Activated CD4-positive, CD25-positive, alpha-beta regulatory T cell treated with anti-CD3 and anti-CD28 coated beads, Interleukin-2, amount 50 U/mL, for 16 hours (primary cell): ENCODE results near the gene NLRC5.
"Not testable (repeated sequence)": the region's sequence is repeated elsewhere in the genome, so short reads cannot be mapped to it uniquely, and the experiment has no call there.

ENCODE experiments used
- DNase-seq: peaks from one replicate; pipeline ENCODE4 v3.0.0-alpha.2; 2020; ENCODE audit warnings: low read depth, low spot score

NLRC5 gene

GRCh38 chr16:57048095-57048494 lies 58.7 kb downstream of the NLRC5 start:
- DNase-seq = no peak

- DNase-seq = no peak
Observed at GRCh38 chr16:57049678-57050077, 60.3 kb downstream of the NLRC5 start.

- DNase-seq = no peak
Observed at GRCh38 chr16:57051696-57052228, 62.4 kb downstream of the NLRC5 start.

- DNase-seq = no peak
Observed at GRCh38 chr16:57053206-57053605, 63.8 kb downstream of the NLRC5 start.

- no peak for DNase-seq
Observed at GRCh38 chr16:57054338-57054737, 65.0 kb downstream of the NLRC5 start.

- no peak for DNase-seq
Observed at GRCh38 chr16:57054771-57055170, 65.4 kb downstream of the NLRC5 start.

GRCh38 chr16:57055671-57056070 lies 66.3 kb downstream of the NLRC5 start:
- no peak for DNase-seq

GRCh38 chr16:57058291-57058861 lies 69.0 kb downstream of the NLRC5 start:
- DNase-seq = no peak

GRCh38 chr16:57060323-57061083 lies 71.1 kb downstream of the NLRC5 start:
- no peak for DNase-seq

- no peak for DNase-seq
Observed at GRCh38 chr16:57061084-57061905, 71.9 kb downstream of the NLRC5 start.

GRCh38 chr16:57062329-57062728 lies 73.0 kb downstream of the NLRC5 start:
- no peak for DNase-seq

- DNase-seq = not testable (repeated sequence)
Observed at GRCh38 chr16:57063189-57063588, 73.8 kb downstream of the NLRC5 start.

GRCh38 chr16:57064995-57065394 lies 75.6 kb downstream of the NLRC5 start:
- DNase-seq = no peak

- no peak for DNase-seq
Observed at GRCh38 chr16:57066625-57067024, 77.3 kb downstream of the NLRC5 start.

- no peak for DNase-seq
Observed at GRCh38 chr16:57067347-57067746, 78.0 kb downstream of the NLRC5 start.

- DNase-seq = no peak
Observed at GRCh38 chr16:57069053-57069452, 79.7 kb downstream of the NLRC5 start.

- no peak for DNase-seq
Observed at GRCh38 chr16:57069635-57070370, 80.4 kb downstream of the NLRC5 start.

- no peak for DNase-seq
Observed at GRCh38 chr16:57070424-57070823, 81.1 kb downstream of the NLRC5 start.

- DNase-seq = not testable (repeated sequence)
Observed at GRCh38 chr16:57071081-57071732, 81.8 kb downstream of the NLRC5 start.

GRCh38 chr16:57071831-57072582 lies 82.7 kb downstream of the NLRC5 start:
- DNase-seq = no peak
